HepG2 (cell line): ENCODE results near the gene HAPLN3. TPM values are rescaled to one million over a fixed set of nuclear protein-coding genes. Genes with fewer than 3 reads are reported as not detected.

Experiments
- ATAC-seq: fragments of 200-7000 bp; cut with Tn5 transposase; 3 replicates; pipeline ENCODE4 v1.9.1; 2020; ENCODE audit warnings: mild to moderate bottlenecking, moderate library complexity
- BruUV-seq: library from RNA; stranded (reverse); fragments of 400-500 nt; replicated peaks from 2 replicates; lab custom pipeline; 2021; lab: Mats Ljungman, UMichigan
- CTCF ChIA-PET: fragments of 300-600 bp; formaldehyde crosslinking; extraction: SDS; loops from one replicate; lab custom pipeline; 2021; ENCODE audit warnings: low total read pairs, inconsistent platforms, low intra/inter-chr PET ratio; lab: Yijun Ruan, JAX
- POLR2A ChIA-PET: fragments of 350-600 bp; sonication (Branson Sonifier 250); formaldehyde crosslinking; loops from one replicate; lab custom pipeline; 2020; ENCODE audit warnings: antibody characterized with exemption, inconsistent platforms; lab: Yijun Ruan, JAX
- DNase-seq: peaks from one replicate; pipeline ENCODE4 v3.0.0-alpha.2; 2015; ENCODE audit warnings: low spot score
- FAIRE-seq: peaks from 3 replicates; lab custom pipeline; 2011; peaks lifted over from hg19 to GRCh38; lab: Jason Lieb, UNC
- H2AFZ ChIP-seq: one replicate; pipeline ENCODE4 v1.6.1; 2011; ENCODE audit warnings: low read length, inconsistent platforms
- H3K27ac ChIP-seq: fragments of 300-600 bp; 3 replicates; pipeline ENCODE4 v1.8.0; 2011; ENCODE audit warnings: mixed run types, mild to moderate bottlenecking, mixed read lengths, low read length, inconsistent platforms; ENCODE audit not compliant: insufficient read depth; ENCODE audit errors: extremely low read length
- H3K27me3 ChIP-seq, 2 experiments: fragments of 200-600 bp in 1 of 2; 2 replicates in 1 of 2; 3 replicates in 1 of 2; pipeline versions ENCODE4 v1.6.0 to v1.8.0; 2011; ENCODE audit warnings: low read length in 2 of 2, mild to moderate bottlenecking in 2 of 2, moderate library complexity in 2 of 2, inconsistent platforms in 1 of 2; ENCODE audit not compliant: insufficient read depth in 2 of 2, control insufficient read depth in 1 of 2
- H3K36me3 ChIP-seq, 2 experiments: fragments of 200-600 bp in 1 of 2; replicated peaks in 1 of 2; 2 replicates in 1 of 2; 3 replicates in 1 of 2; pipeline versions ENCODE4 v1.5.1 to v1.8.0; 2011; ENCODE audit warnings: low read length in 2 of 2, inconsistent platforms in 1 of 2; ENCODE audit not compliant: insufficient read depth in 2 of 2, control insufficient read depth in 1 of 2
- H3K4me1 ChIP-seq: 2 replicates; pipeline ENCODE4 v1.5.1; 2012; ENCODE audit warnings: low read length, inconsistent platforms; ENCODE audit not compliant: insufficient read depth
- H3K4me2 ChIP-seq: 2 replicates; pipeline ENCODE4 v1.6.0; 2011; ENCODE audit warnings: low read depth, low read length, inconsistent platforms
- H3K4me3 ChIP-seq, 3 experiments: fragments of 200-600 bp in 1 of 3; sonication (generic), shearing (Covaris generic) in 1 of 3; replicated peaks in 1 of 3; 2 replicates each; pipeline ENCODE4 v1.5.1; 2011 to 2016; ENCODE audit warnings: low read length in 3 of 3, inconsistent platforms in 2 of 3, low read depth in 2 of 3, mild to moderate bottlenecking in 2 of 3, control low read depth in 1 of 3, mixed read lengths in 1 of 3; ENCODE audit not compliant: insufficient read depth in 1 of 3
- H3K79me2 ChIP-seq: one replicate; pipeline ENCODE4 v1.6.1; 2011; ENCODE audit warnings: low read length, inconsistent platforms; ENCODE audit not compliant: insufficient read depth
- H3K9ac ChIP-seq: 2 replicates; pipeline ENCODE4 v1.6.0; 2011; ENCODE audit warnings: mild to moderate bottlenecking, low read depth, low read length, inconsistent platforms; ENCODE audit not compliant: insufficient read depth
- H3K9me3 ChIP-seq: 2 replicates; pipeline ENCODE4 v1.5.1; 2012; ENCODE audit warnings: mild to moderate bottlenecking, low read length
- H4K20me1 ChIP-seq: 2 replicates; pipeline ENCODE4 v1.6.0; 2011; ENCODE audit warnings: inconsistent platforms, mild to moderate bottlenecking, low read length, moderate library complexity; ENCODE audit not compliant: insufficient read depth
- GABPB1 ChIP-seq: IDR thresholded peaks from 2 replicates; pipeline ENCODE4 v1.6.1; 2016; ENCODE audit warnings: mild to moderate bottlenecking, missing genetic modification reagents, moderate library complexity, missing compliant biosample characterization
- MAFK ChIP-seq, 2 experiments: IDR thresholded peaks in 1 of 2; conservative IDR thresholded peaks in 1 of 2; 2 replicates each; pipeline ENCODE4 v1.6.1; 2011; ENCODE audit warnings: improper control_type of control experiment in 2 of 2, low read length in 2 of 2
- MXI1 ChIP-seq: IDR thresholded peaks from 3 replicates; pipeline ENCODE4 v1.6.1; 2012; ENCODE audit warnings: low read depth, low read length, inconsistent platforms, borderline replicate concordance
- RAD21 ChIP-seq: fragments of 450-650 bp; formaldehyde crosslinking; IDR thresholded peaks from 2 replicates; pipeline ENCODE4 v1.5.0; 2020; ENCODE audit warnings: mild to moderate bottlenecking
- STAG1 ChIP-seq: sonication (generic); formaldehyde crosslinking; IDR thresholded peaks from 2 replicates; pipeline ENCODE4 v1.4.0; 2020; ENCODE audit warnings: missing genetic modification reagents
- XRCC5 ChIP-seq: fragments of 200-400 bp; formaldehyde crosslinking; optimal IDR thresholded peaks from 2 replicates; pipeline ENCODE3; 2017; ENCODE audit warnings: mild to moderate bottlenecking, low read length
- ZFP36 ChIP-seq: fragments of 150-350 bp; IDR thresholded peaks from 2 replicates; pipeline ENCODE4 v1.6.1; 2018; ENCODE audit warnings: borderline replicate concordance, low read length, low read depth; ENCODE audit not compliant: partially characterized antibody
- ZNF10 ChIP-seq: sonication (generic); formaldehyde crosslinking; IDR thresholded peaks from 2 replicates; pipeline ENCODE4 v1.4.0; 2020; ENCODE audit warnings: mild to moderate bottlenecking, low read depth, missing genetic modification reagents, borderline replicate concordance
- ZNF766 ChIP-seq: sonication (generic); formaldehyde crosslinking; IDR thresholded peaks from 2 replicates; pipeline ENCODE4 v1.5.0; 2020; ENCODE audit warnings: missing genetic modification reagents, borderline replicate concordance
- WGBS: methylation state at CpG from one replicate; pipeline ENCODE4 v1.1.6; 2017; ENCODE audit warnings: low lambda C conversion rate; 5-methylcytosine and 5-hydroxymethylcytosine counted together
- in situ Hi-C: cut with HindIII; loops from 2 replicates; pipeline ENCODE4 v1.10.0; 2017; ENCODE audit warnings: low pct_unique_long_range_greater_than_20kb; ENCODE audit not compliant: extremely low pct_ligation_motif_present
- intact Hi-C: fragments of 100-400 bp; cut with micrococcal nuclease; formaldehyde crosslinking; loops from one replicate; pipeline ENCODE4 v1.10.0; 2022; ENCODE audit not compliant: unreplicated experiment
- polyA plus RNA-seq, 8 experiments: library from polyadenylated mRNA; depleted of rRNA in 3 of 8; stranded (reverse) in 7 of 8; unstranded in 1 of 8; fragments of >200 nt; fragmentation: Illumina TruSeq in 4 of 8; extraction: Trizol in 4 of 8; gene quantifications; 2 replicates each; pipeline versions ENCODE4 v1.2.1 to v1.2.3, GENCODE V29; 2011 to 2016; ENCODE audit warnings: low read depth in 4 of 8, missing spikeins in 1 of 8, mixed read lengths in 1 of 8; ENCODE audit not compliant: insufficient read depth in 1 of 8
- total RNA-seq, 5 experiments: library from RNA; depleted of rRNA; stranded (reverse); fragments of >200 nt; fragmentation: Illumina TruSeq; extraction: Trizol; gene quantifications; 2 replicates each; pipeline ENCODE4 v1.2.3, GENCODE V29; 2016; ENCODE audit warnings: low read depth in 1 of 5
- TF ChIP-seq, protein P1 (sequence below): sonication (generic); formaldehyde crosslinking; IDR thresholded peaks from 2 replicates; pipeline ENCODE4 v1.4.0; 2020; ENCODE audit warnings: mild to moderate bottlenecking, missing genetic modification reagents

The HAPLN3 gene
- total and polyA plus RNA-seq, 2 of the 13 experiments (the other 11 are each of a cell fraction or from before 2014, with no cell fraction given): 0.09 TPM; not detected in 1

DNA sequence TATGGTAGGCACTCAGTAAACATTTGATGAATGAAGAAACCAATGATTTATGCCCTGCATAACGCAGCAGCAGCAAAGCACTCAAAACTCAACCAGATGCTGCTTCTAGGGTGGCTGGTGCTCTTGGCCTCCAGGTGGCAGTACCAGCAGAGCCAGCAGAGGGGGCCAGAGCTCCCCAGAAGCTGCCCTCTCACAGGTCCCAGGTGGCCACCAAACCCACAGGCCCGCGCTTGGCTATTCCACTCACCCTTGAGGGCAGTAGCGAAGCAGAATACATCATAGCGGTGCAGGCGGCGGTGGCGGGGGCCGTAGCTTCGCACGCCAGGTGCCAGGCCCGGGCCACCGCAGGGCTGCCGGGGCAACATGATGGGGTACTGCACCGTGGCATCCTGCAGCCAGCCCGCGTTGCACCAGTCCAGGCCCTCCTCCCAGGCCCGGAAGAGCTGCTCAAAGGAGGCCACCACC, 16.6 kb downstream of the HAPLN3 start (continued):
- TF ChIP-seq STAG1 (peak; percentile 64), ZFP36 (no peak), GABPB1 (CRISPR knock-in tag) (peak; percentile 24; the same call in 1 of the 2 replicates), ZNF10 (CRISPR knock-in tag) (no peak), XRCC5 (peak; percentile 79), RAD21 (peak; percentile 42; the same call in 1 of the 2 replicates)

DNA sequence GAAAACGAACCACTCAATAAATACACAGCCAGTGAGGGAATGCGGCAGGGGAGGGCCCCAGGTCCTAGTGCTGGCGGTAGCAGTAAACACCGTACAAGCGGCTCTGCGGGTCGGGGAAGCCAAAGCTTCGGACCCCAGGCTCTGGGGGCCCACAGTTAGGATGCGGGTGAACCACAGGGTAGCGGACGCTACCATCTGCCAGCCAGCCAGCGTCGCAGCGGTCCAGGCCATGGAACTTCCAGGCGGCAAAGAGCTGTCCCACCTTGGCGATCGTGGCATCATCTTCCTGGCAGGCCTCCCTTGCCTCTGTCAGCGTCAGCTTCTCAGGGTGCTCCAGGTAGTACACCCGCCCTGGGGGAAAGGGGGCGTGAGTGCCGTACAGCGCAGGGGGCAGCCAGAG, 17.4 kb downstream of the HAPLN3 start:
- no peak overlapping the region for H3K4me2 ChIP-seq
- peaks cover 15 to 50% of the 10 kb centered on the region in 2 experiments for H3K27me3 ChIP-seq
- H2AFZ ChIP-seq: no peak overlapping the region
- no peaks in the 10 kb centered on the region for H3K36me3 ChIP-seq
- TF ChIP-seq ZNF766 (CRISPR knock-in tag) (no peak), MXI1 (no peak), MAFK (conservative IDR thresholded peaks at IDR 0.05 in 1 of 2, IDR thresholded peaks at IDR 0.05 in 1 of 2; ENCODE audit: low read length in 2 of 2) (no peak)
- TF ChIP-seq, protein P1, sequence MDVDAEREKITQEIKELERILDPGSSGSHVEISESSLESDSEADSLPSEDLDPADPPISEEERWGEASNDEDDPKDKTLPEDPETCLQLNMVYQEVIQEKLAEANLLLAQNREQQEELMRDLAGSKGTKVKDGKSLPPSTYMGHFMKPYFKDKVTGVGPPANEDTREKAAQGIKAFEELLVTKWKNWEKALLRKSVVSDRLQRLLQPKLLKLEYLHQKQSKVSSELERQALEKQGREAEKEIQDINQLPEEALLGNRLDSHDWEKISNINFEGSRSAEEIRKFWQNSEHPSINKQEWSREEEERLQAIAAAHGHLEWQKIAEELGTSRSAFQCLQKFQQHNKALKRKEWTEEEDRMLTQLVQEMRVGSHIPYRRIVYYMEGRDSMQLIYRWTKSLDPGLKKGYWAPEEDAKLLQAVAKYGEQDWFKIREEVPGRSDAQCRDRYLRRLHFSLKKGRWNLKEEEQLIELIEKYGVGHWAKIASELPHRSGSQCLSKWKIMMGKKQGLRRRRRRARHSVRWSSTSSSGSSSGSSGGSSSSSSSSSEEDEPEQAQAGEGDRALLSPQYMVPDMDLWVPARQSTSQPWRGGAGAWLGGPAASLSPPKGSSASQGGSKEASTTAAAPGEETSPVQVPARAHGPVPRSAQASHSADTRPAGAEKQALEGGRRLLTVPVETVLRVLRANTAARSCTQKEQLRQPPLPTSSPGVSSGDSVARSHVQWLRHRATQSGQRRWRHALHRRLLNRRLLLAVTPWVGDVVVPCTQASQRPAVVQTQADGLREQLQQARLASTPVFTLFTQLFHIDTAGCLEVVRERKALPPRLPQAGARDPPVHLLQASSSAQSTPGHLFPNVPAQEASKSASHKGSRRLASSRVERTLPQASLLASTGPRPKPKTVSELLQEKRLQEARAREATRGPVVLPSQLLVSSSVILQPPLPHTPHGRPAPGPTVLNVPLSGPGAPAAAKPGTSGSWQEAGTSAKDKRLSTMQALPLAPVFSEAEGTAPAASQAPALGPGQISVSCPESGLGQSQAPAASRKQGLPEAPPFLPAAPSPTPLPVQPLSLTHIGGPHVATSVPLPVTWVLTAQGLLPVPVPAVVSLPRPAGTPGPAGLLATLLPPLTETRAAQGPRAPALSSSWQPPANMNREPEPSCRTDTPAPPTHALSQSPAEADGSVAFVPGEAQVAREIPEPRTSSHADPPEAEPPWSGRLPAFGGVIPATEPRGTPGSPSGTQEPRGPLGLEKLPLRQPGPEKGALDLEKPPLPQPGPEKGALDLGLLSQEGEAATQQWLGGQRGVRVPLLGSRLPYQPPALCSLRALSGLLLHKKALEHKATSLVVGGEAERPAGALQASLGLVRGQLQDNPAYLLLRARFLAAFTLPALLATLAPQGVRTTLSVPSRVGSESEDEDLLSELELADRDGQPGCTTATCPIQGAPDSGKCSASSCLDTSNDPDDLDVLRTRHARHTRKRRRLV: no peak
- no peaks in the 10 kb centered on the region for H3K79me2 ChIP-seq
- no peak for FAIRE-seq
- no peaks in the 10 kb centered on the region for H4K20me1 ChIP-seq
- CTCF ChIA-PET: interaction anchor here (1.5 kb wide), 1 partner anchor 140 kb away, joined by 7 read pairs; no protein-coding TSS in a partner anchor
- H3K4me3 ChIP-seq: no peak overlapping the region
- in situ Hi-C loops (no loop called here), intact Hi-C loops (no loop called here)
- H3K9ac ChIP-seq: no peak overlapping the region
- H3K4me1 ChIP-seq: no peaks in the 10 kb centered on the region
- DNase-seq: no peak
- whole genome bisulfite sequencing: 65% methylated on average over 6 of the region's 22 CpGs
- BruUV-seq: no TSS peak
- H3K27ac ChIP-seq: no peak overlapping the region
- H3K9me3 ChIP-seq: no peaks in the 10 kb centered on the region
- POLR2A ChIA-PET: no interaction called here
- ATAC-seq: no peak
